Activated T-cell treated with anti-CD3 and anti-CD28 coated beads, Interleukin-2, amount 50 U/mL, for 48 hours (primary cell): ENCODE data around the gene GJD2.

ENCODE experiments used
- DNase-seq, 2 experiments: peaks; one replicate each; pipeline ENCODE4 v3.0.0-alpha.2; 2020

Gene GJD2

DNA sequence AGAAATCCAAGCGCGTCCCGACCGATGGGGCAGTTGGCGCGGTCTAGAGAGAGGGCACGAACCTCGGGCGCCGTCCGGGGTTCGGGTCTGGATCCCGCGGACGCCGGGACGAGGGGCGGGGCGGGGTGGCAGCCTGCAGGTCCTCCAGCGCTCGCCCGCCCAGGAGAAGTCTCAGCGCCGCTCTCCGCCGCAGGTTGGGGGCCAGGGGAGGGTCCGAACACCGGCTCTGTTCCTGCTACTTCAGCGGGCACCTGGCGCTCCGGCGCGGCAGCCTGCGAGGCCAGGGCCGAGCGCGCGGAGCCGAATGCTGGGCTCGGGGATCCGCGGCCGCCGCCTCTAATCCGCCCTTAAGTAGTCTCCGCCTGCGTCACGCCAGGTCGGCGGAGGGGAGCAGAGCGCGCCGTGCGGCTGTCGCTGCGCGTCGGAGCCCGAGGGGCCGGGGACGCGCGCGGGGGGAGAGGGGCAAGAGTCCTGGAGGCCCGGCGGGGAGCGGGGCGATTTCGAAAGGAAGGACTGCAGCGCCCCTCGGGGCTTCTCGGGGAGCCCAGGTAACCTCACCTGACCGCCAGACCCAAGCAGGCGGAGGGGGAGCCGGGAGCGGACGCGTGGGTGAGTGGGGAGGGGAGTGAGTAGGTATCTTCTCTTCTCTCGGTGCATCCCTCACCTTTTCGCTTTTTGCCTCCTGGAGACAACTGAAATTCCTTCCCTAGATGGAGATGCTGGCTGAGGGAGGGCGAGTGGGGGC is at the start of gene GJD2:
GJD2 (minus strand) TSS at position 325 of the 745 bp plus-strand sequence. CDS start 510 bp downstream, outside the sequence.
- peak in 1 of 2 experiments; percentile 16 for DNase-seq

GRCh38 chr15:34804113-34804512 is 49.3 kb upstream of the GJD2 start:
- DNase-seq: no peak

- DNase-seq: no peak
Measured at GRCh38 chr15:34802803-34803750, 48.3 kb upstream of the GJD2 start.

DNA sequence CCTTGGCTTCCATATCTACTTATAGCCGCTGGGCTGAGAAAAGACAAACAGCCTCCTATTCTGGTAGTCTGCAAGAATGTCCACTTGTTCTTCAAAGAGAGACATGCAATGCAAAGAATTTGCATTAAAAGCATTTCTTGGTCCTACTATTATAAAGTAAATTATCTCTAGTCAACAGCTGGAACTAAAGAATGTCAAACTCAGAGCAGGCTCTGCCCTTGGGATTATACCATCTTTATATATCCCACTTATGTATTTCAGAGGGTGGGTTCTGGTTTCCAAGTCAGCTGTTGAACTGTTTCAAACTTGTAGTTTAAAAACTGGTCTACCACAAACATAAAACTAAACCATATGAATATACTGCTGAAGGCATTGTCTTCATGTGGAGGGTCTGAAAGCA is 47.6 kb upstream of the GJD2 start:
- DNase-seq: no peak

DNA sequence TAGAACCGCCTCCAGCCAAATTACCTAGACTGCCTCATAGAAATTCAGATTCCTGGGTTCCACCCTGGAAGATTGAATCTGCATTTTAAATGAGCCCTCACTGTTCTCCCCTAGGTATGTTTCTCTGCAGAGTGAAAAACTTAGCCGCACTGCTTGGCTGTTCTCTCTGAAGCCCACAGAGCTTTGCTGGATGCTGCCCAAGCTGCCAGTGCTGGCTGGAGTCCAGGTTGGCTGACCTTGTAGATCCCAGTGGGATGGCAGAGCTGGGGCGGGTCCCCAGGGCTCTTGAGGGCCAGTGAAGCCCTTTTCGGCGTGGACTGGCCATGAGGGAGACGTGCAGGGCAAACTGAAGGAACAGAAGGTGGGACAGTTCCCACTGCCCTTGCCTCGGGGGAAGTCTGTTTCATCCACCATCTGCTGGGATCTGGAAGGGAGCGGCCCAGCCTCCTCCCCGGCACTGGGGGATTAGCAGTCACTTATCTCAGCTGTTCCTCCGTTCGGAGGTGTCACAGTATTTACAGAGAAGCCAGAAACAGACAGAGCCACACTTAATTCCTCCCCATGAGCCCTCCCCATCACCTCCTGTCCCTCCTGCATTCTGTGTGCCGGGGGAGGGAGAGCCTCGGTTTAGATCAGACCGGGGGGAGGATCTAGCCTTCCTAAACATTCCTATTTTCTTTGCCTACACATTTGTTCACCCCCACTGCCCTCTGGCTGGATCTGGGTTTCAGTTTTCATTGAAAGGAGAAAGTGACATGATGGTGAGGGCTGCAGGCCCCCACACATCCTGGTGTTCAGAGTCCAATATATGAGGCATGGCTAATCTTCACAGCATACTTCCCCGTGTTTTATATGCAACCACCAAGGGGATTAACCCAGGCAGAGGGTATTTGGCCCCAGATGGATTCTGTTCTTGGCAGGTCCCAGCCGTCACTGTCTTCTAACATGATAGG is 44.6 kb upstream of the GJD2 start:
- no peak for DNase-seq

DNA sequence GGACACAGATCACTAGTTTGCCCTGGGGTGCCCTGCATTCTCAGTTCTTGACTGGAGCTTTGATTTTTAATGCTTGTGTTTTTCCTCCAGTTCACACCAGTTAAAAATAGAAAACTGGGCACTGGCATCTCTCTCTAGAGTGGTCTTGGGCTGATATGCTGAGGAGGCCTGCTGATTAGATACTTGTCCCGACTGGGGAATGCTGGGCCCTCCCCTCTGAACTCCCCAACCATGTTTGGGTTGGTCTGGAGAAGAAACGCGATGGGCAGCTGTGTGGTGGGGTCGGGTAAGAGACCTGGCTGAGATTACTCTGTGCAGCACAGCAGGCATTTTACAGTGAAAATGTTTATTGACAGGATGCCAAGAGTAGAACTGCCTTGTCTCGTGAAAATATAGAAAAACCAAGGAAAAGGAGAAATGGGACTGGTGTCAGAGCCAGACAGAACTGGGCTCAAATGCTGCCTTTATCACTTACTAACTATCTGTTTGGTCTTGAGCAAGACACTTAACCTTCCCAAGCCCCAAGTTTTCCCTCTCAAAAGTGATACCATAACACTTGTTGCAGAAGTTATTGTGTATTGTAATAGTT is 42.1 kb upstream of the GJD2 start:
- DNase-seq: no peak

DNA sequence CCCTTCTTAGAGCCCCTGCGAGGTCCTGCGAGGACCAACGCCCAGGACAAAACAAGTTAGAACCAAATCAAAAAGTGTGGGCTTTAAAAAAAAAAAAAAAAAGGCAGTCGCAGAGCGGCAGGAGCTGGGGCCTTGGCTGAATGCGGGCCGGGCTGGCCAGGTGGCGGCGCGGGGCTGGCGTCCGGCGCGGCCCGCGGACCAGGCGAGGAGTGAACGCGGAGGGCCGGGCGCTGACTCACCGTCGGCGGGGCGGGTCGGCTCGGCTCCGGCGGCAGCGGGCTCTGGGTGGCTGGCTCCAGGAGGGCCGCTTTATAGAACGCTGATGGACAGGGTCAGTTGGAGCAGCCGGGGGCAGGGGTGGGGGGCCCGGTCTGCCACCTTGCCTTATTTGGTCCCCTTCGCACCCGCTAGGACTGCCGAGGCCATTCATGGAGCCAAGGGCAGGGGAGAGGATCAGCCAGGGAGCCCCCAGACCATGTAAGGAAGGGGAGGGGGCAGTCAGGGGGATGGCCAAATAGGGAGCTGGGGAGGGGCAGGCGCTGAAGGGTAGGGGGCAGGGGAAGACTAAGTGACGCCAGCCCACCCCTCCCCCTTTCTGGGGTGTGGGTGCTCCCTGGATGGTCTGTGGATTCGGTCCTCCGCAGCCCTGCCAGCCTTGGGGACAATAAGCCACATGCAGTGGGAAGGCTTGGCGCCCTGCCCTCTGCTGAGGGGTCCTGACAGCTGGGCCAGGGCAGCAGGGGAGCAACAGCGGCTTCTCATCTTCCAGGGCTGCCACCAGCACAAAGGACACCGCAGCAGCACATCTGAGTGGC is 40.7 kb upstream of the GJD2 start, which contains the start of gene ACTC1:
ACTC1 (minus strand) TSS at position 283 of the 815 bp plus-strand sequence. CDS start 741 bp downstream, outside the sequence.
- DNase-seq: peak in 1 of 2 experiments; percentile 29

DNA sequence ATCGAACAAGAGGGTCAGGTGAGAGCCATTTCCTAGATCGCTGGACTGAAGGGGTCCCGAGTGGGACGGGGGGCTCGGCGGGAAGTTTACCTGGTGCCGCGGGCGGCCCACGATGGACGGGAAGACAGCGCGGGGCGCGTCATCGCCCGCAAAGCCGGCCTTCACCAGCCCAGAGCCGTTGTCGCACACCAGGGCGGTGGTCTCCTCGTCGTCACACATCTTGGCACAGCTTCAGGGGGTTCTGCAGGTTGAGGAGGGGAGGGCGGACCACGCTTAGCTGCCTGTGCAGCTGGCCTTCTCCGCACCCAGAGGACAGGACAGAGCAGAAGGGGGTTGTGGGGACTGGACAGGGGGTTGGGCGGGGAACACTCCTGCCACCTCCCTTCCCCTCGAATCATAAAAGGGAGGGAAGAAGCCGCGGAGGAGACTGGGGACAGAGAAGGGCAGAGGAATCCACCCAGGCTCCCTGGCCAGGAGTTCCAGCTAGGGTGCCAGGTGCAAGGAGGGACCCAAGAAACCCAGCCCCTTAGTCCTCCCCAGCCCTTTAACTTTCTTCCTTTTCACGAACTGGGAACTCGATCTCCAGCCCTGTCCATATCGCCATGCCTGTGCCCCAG is 39.9 kb upstream of the GJD2 start:
- no peak for DNase-seq

DNA sequence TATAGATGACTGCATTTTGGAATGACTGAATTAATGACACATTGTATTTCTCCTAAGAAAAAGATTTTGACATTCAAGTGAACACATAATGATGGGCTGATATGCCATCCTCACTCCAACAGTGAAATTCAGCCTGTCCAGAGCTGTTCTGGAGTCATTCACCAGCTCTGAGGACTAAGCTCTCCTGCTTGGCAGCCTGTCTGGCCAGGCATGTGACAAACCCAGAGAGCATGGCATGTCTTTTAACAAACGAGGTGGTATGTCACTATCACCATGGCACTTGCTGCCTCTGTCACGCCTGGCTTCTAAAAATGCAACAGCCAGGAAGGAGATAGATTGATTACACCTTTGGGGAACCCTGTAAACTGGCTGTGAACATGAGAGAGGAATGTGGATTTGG is 39.1 kb upstream of the GJD2 start:
- DNase-seq: no peak

DNA sequence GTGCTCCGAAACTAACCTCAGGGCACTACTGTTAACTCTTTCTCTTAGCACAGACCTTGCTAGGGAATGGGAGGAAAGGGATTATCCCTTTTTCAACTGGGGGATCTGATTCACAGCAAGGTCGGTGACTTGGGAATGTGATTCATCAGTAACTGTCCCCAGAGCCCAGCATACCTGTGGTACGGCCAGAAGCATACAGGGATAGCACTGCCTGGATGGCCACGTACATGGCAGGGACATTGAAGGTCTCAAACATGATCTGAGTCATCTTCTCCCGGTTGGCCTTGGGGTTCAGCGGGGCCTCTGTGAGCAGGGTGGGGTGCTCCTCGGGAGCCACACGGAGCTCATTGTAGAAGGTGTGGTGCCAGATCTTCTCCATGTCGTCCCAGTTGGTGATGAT is 38.3 kb upstream of the GJD2 start:
- no peak for DNase-seq

DNA sequence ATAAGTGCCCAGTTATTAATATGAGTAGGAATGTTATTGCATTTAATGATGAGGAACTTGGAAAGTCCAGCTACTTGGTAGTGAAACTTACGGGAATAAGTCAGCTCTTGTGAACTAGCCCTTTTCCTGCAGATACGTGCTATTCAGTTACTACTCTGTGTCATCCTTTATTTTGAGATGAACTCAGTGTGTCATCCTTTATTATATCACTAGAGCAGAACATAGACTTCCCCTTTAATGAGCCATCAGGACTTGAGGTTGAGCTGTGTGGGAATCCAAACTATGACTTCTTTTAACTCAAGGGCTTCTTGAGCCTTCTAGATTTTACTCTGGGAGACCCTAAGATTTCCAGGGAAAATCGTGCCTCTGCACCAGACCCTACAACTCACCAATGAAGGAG is 36.9 kb upstream of the GJD2 start:
- no peak for DNase-seq

GRCh38 chr15:34790121-34790520 is 35.3 kb upstream of the GJD2 start:
- DNase-seq: no peak

GRCh38 chr15:34789326-34789725 is 34.5 kb upstream of the GJD2 start:
- no peak for DNase-seq

- DNase-seq: no peak
Measured at GRCh38 chr15:34786206-34786605, 31.4 kb upstream of the GJD2 start.

DNA sequence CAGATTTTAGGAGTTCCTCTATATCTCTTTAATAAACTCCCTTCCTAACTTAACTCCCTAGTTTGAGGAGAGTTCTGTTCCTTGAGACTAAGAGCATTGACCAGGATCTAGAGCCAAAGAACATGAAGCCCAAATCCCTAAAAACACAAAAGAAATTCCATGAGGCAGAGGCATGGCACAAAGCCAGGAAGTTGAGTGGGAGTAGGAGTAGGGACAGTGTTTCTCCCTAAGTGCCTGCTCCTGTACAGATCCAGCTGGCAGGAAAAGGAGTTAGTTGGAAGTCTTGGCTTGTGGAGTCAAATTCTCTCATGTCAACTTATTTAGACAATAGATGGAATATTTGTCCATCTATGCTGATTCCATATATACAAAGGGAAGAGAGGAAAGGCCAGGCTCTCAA is 29.2 kb upstream of the GJD2 start:
- DNase-seq: no peak

GRCh38 chr15:34783431-34783830 is 28.6 kb upstream of the GJD2 start:
- DNase-seq: no peak

GRCh38 chr15:34782901-34783300 is 28.1 kb upstream of the GJD2 start:
- DNase-seq: no peak

DNA sequence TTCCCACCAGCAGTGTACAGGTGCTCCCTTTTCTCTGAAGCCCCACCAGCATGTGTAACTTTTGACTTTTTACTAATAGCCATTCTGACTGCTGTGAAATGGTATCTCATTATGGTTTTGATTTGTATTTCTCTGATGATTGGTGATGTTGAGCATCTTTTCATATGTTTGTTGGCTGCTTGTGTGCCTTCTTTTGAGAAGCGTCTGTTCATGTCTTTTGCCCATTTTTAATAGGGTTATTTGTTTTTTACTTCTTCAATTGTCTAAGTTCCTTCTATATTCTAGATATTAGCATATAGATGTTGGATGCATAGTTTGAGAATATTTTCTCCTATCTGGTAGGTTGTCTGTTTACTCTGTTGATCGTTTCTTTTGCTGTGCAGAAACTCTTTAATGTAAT is 25.9 kb upstream of the GJD2 start:
- DNase-seq: no peak

DNA sequence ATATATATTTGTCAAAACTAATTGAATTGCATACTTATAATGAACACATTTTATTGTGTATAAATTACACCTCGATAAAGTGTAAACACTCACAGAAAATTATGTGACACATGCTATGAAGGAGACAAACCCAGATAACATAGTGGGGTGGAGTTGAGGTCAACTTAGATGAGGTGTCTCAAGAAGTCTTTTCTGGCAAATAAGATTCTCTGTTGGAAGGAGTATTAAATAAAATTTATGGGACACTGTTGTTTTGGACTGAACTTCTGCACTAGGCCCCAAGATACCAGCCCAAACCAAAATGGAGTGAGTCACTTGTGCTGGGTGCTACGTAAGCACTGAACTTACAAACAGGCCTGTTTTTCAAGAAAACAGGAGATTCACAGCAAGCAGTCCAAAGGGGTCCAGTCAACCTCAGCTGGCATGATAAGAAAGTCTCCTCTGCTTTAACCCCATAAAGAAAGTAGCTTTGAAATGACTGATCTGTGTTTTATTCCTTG is 21.9 kb upstream of the GJD2 start:
- DNase-seq: no peak

DNA sequence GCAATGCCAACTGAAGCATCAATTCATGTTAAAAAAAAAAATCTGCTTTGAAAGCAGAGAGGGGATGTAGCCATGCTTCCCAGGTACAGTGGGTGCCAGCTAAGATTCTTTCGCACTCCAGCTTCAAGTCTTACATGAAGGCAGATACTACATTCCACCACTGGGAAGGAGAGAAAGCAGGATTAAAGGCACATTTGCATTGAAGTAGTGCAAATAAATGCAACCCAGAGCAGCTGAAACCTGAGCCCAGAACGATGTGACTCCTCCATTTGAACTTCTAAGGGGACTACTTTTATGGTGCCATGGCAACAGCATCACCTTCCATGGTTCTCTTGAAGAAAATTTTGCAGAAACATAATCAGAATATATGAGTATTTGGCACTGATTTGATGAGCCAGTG is 19.1 kb upstream of the GJD2 start:
- no peak for DNase-seq

DNA sequence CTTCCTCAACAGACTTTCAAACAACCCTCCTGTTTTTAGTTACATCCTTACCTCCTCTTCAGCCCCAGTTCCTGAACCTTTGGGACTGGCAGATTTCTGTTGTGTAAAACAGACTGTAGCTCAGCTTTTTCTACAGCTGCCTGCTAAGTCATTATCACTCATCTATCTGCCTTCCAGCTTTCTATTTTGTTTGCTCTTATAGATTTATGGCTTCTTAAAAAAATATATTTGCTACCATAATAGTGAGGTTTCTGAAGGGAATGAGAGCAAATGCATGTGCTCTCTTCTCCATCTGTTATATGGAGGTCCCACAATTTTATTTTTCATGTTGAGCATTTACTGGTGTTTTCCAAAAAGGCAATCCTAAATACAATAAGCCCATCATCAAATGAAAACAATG is 18.2 kb upstream of the GJD2 start:
- DNase-seq: no peak
